Mucosa of stomach (tissue), 1 donor: Measurements from ENCODE around the gene PHYKPL.

ENCODE experiments used
- H3K27me3 ChIP-seq: one replicate; pipeline ENCODE4 v1.7.0; 2013; ENCODE audit warnings: mild to moderate bottlenecking, low read length; ENCODE audit not compliant: control insufficient read depth, insufficient read depth
- H3K36me3 ChIP-seq: one replicate; pipeline ENCODE4 v1.7.0; 2013; ENCODE audit warnings: low read length; ENCODE audit not compliant: control insufficient read depth, insufficient read depth
- H3K4me1 ChIP-seq: one replicate; pipeline ENCODE4 v1.7.0; 2013; ENCODE audit warnings: mild to moderate bottlenecking, low read length; ENCODE audit not compliant: control insufficient read depth, insufficient read depth
- H3K4me3 ChIP-seq: one replicate; pipeline ENCODE4 v1.7.0; 2013; ENCODE audit warnings: low read length
- H3K9ac ChIP-seq: one replicate; pipeline ENCODE4 v1.7.0; 2013; ENCODE audit warnings: mild to moderate bottlenecking, low read length, moderate library complexity
- H3K9me3 ChIP-seq: one replicate; pipeline ENCODE4 v1.7.0; 2013; ENCODE audit warnings: mild to moderate bottlenecking, low read length, moderate library complexity; ENCODE audit not compliant: control insufficient read depth
- donor health status: Pancreatic carcinoma.

PHYKPL gene

GRCh38 chr5:178273665-178274541, 41.3 kb upstream of the PHYKPL start:
- no peaks in the 10 kb centered on the region for H3K36me3 ChIP-seq
- H3K27me3 ChIP-seq: peaks cover 1% of the 10 kb centered on the region
- no peak overlapping the region for H3K9ac ChIP-seq
- no peak overlapping the region for H3K4me3 ChIP-seq
- H3K9me3 ChIP-seq: no peaks in the 10 kb centered on the region
- H3K4me1 ChIP-seq: no peaks in the 10 kb centered on the region

- H3K9me3 ChIP-seq: no peaks in the 10 kb centered on the region
- H3K4me1 ChIP-seq: no peaks in the 10 kb centered on the region
- no peaks in the 10 kb centered on the region for H3K27me3 ChIP-seq
- no peak overlapping the region for H3K4me3 ChIP-seq
- no peak overlapping the region for H3K9ac ChIP-seq
- no peaks in the 10 kb centered on the region for H3K36me3 ChIP-seq
Measured at GRCh38 chr5:178273041-178273440, 40.4 kb upstream of the PHYKPL start.

DNA sequence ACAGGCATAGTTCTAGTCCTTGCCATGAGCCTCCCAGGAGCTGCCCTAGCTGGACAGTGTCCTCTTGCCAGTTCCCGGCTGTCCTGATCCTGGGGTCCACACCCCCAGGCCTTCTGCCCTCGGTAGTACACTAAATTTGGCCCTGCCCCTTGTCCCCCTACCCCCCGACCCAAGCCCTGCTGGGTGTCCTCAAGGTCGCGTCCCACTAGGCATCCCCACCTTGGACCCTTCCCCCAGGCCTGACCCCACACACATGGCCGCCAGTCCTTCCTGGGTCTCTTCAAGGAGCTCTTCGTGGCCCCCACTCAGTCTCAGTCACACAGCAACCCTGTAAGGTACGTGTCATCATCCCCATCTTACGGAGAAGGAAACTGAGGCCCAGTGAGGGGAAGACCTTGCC, 40.0 kb upstream of the PHYKPL start:
- Histone ChIP-seq H3K4me3 (no peak overlapping the region), H3K9ac (no peak overlapping the region)

DNA sequence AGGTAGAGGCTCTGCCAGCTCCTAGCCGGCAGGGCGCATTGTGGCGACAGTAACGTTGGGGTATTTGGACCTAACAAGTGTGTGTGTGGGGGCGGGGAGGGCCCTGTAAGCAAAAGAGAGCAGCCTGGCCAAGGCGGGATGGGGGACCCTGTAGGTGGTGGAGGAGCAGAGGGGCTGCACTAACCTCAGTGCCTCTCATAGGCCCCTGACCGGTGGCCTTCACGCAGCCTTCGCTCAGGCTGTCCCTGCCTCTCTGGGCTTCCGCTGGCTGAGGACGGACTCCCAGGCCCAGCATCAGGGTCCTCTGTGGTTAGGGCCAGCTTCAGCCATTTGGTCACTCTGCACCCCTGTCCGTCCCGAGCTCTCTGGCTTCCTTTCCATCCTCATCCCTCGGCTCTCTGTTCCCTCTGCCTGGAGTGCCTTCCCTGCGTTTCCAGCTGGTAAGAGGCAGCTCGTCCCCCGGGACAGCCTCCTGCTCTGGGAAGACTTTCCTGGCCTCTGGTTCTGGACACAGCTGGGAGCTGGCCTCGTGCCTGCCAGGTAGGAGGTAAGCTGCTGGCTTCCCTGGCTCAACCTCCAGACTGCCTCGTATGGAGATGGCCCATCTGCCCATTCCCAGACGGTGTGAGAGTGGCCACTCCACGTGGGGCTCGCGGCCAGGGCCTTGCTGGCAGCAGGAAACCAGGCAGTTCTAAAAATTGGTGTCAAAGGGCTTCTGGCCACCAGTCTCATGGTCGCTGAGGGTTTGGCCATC, 39.3 kb upstream of the PHYKPL start:
- H3K36me3 ChIP-seq: no peaks in the 10 kb centered on the region
- H3K4me1 ChIP-seq: no peaks in the 10 kb centered on the region
- no peak overlapping the region for H3K9ac ChIP-seq
- no peaks in the 10 kb centered on the region for H3K9me3 ChIP-seq
- no peak overlapping the region for H3K4me3 ChIP-seq
- H3K27me3 ChIP-seq: no peaks in the 10 kb centered on the region

More for the DNA sequence above, 40.0 kb upstream of the PHYKPL start:
- Histone ChIP-seq H3K4me1 (no peaks in the 10 kb centered on the region), H3K27me3 (no peaks in the 10 kb centered on the region), H3K36me3 (no peaks in the 10 kb centered on the region), H3K9me3 (no peaks in the 10 kb centered on the region)

- Histone ChIP-seq H3K4me1 (no peaks in the 10 kb centered on the region), H3K36me3 (no peaks in the 10 kb centered on the region), H3K4me3 (no peak overlapping the region), H3K27me3 (no peaks in the 10 kb centered on the region), H3K9me3 (no peaks in the 10 kb centered on the region), H3K9ac (no peak overlapping the region)
Measured at GRCh38 chr5:178271231-178271630, 38.6 kb upstream of the PHYKPL start.

DNA sequence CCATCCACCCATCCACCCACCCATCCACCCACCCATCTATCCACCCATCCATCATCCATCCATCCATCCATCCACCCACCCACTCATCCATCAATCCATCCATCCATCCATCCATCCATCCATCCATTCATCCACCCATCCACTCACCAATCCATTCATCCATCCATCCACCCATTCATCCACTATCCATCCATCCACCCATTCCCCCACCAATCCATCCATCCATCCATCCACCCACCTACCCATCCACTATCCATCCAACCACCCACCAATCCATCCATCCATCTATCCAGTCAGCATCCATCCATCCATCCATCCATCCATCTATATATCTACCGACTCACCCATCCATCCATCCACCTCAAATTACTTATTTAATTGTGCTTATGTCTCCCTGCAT, 36.9 kb upstream of the PHYKPL start:
- Histone ChIP-seq H3K4me3 (no peak overlapping the region), H3K9me3 (no peaks in the 10 kb centered on the region), H3K36me3 (no peaks in the 10 kb centered on the region), H3K9ac (no peak overlapping the region), H3K27me3 (no peaks in the 10 kb centered on the region), H3K4me1 (no peaks in the 10 kb centered on the region)

DNA sequence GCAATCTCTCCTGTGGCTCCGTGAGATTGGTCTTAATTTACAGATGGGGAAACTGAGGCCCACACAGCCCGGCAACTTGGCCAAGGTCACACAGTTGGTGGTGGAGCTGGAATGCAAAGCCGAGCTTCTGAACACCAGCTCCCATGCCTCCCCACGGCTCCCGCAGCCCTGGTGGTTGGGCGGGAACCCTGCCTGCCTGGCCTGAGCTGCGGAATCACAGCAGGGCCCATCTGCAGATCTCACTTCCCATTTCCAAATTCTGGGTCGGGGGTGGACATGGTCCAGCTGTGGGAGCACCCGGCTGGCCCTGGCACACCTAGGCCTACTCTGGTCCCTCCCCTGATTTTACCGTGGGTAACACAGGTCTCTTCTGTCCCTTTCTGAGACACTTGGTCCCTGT, 35.3 kb upstream of the PHYKPL start:
- H3K36me3 ChIP-seq: no peaks in the 10 kb centered on the region
- no peaks in the 10 kb centered on the region for H3K27me3 ChIP-seq
- H3K4me3 ChIP-seq: no peak overlapping the region
- H3K9ac ChIP-seq: no peak overlapping the region
- no peaks in the 10 kb centered on the region for H3K4me1 ChIP-seq
- H3K9me3 ChIP-seq: no peaks in the 10 kb centered on the region

DNA sequence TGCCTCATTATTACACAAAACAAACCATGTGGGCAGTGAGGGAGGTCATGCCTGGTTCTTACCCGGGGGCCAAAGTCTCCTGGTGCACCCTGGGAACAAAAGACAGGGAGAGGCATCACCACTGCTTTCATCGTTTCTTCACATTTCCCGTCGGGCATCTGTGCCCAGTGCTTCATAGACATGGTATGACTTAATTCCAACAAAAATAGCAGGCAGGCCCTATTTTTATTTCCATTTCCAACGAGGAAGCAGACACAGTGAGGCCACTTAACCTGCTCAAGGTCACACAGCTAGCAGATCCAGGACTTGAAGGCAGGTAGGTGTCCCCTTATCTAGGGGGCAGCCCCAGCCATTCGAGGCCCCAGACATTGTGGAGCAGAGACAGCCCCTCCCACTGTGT, 34.6 kb upstream of the PHYKPL start:
- no peaks in the 10 kb centered on the region for H3K4me1 ChIP-seq
- H3K4me3 ChIP-seq: no peak overlapping the region
- H3K27me3 ChIP-seq: no peaks in the 10 kb centered on the region
- no peaks in the 10 kb centered on the region for H3K9me3 ChIP-seq
- H3K9ac ChIP-seq: no peak overlapping the region
- H3K36me3 ChIP-seq: no peaks in the 10 kb centered on the region

- no peaks in the 10 kb centered on the region for H3K9me3 ChIP-seq
- no peaks in the 10 kb centered on the region for H3K36me3 ChIP-seq
- no peaks in the 10 kb centered on the region for H3K4me1 ChIP-seq
Measured at GRCh38 chr5:178266581-178266980, 34.0 kb upstream of the PHYKPL start.

DNA sequence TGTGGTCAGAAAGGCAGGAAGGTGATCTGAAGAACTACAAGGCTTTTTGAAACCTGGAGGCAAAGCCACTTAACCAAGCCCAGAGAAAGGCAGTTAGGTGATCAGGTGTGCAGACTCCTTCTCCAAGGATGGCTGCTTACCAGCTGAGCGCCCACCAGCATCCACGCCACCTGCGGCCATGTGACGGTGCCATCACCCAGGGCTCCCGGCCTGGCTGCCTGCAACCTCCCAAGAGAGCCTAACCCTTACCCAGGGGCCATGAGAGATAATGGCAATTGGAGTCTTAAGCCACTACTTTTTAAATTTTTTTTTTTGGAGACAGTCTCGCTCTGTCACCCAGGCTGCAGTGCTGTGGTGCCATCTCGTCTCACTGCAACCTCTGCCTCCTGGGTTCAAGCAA, 33.1 kb upstream of the PHYKPL start:
- no peaks in the 10 kb centered on the region for H3K27me3 ChIP-seq
- H3K4me3 ChIP-seq: no peak overlapping the region
- no peaks in the 10 kb centered on the region for H3K36me3 ChIP-seq
- H3K4me1 ChIP-seq: no peaks in the 10 kb centered on the region
- no peak overlapping the region for H3K9ac ChIP-seq
- no peaks in the 10 kb centered on the region for H3K9me3 ChIP-seq

More at GRCh38 chr5:178266581-178266980, 34.0 kb upstream of the PHYKPL start:
- Histone ChIP-seq H3K27me3 (no peaks in the 10 kb centered on the region), H3K4me3 (no peak overlapping the region), H3K9ac (no peak overlapping the region)

GRCh38 chr5:178264044-178264443, 31.4 kb upstream of the PHYKPL start:
- no peak overlapping the region for H3K4me3 ChIP-seq
- no peaks in the 10 kb centered on the region for H3K27me3 ChIP-seq
- H3K9me3 ChIP-seq: no peaks in the 10 kb centered on the region
- no peak overlapping the region for H3K9ac ChIP-seq
- H3K4me1 ChIP-seq: no peaks in the 10 kb centered on the region
- no peaks in the 10 kb centered on the region for H3K36me3 ChIP-seq
